ENCODE results near the gene TFB2M. TPM values are rescaled to one million over a fixed set of nuclear protein-coding genes. Genes with fewer than 3 reads are reported as not detected.
A peak's percentile ranks its signal among the peaks of the same experiment; 100 is the strongest.

TFB2M gene
- total RNA-seq, 4 donors from 2014 or later: 6.8 to 10.9 (median 9.3) TPM

GRCh38 chr1:246540738-246541491 is 25.1 kb downstream of the TFB2M start:
- 87 to 91% methylated on average over 7 of the region's 7 CpGs for WGBS, 2 donors
- no peak overlapping the region for H3K4me3 ChIP-seq (ENCODE audit: low read depth, poor library complexity, severe bottlenecking)
- no peak for DNase-seq (ENCODE audit: low spot score in 2 of 2)
- intact Hi-C loops (cut with DNase I; ENCODE audit: low total_unique reads): no loop called here
- no peak for TF ChIP-seq POLR2A (IDR thresholded peaks at IDR 0.05)
- no peak for TF ChIP-seq CTCF (IDR thresholded peaks at IDR 0.05)

GRCh38 chr1:246537887-246538286 is 28.2 kb downstream of the TFB2M start:
- TF ChIP-seq CTCF (IDR thresholded peaks at IDR 0.05) (no peak), POLR2A (IDR thresholded peaks at IDR 0.05) (no peak)
- intact Hi-C loops (cut with DNase I; ENCODE audit: low total_unique reads): no loop called here
- 86 to 90% methylated on average over 3 of the region's 3 CpGs for WGBS, 2 donors
- peak in 1 of 2 donors; percentile 58 for DNase-seq (ENCODE audit: low spot score in 2 of 2)
- no peak overlapping the region for H3K4me3 ChIP-seq (ENCODE audit: low read depth, poor library complexity, severe bottlenecking)

GRCh38 chr1:246537441-246537840 is 28.6 kb downstream of the TFB2M start:
- intact Hi-C loops (cut with DNase I; ENCODE audit: low total_unique reads): no loop called here
- no peak overlapping the region for H3K4me3 ChIP-seq (ENCODE audit: low read depth, poor library complexity, severe bottlenecking)
- 73 to 78% methylated on average over 7 of the region's 7 CpGs for WGBS, 2 donors
- no peak for TF ChIP-seq CTCF (IDR thresholded peaks at IDR 0.05)
- DNase-seq (ENCODE audit: low spot score in 2 of 2): peak in 1 of 2 donors; percentile 48

- intact Hi-C loops (cut with DNase I; ENCODE audit: low total_unique reads): no loop called here
- TF ChIP-seq POLR2A (IDR thresholded peaks at IDR 0.05) (no peak), CTCF (IDR thresholded peaks at IDR 0.05) (no peak)
- no peak for DNase-seq (ENCODE audit: low spot score in 2 of 2)
- 70 to 81% methylated on average over 1 of the region's 1 CpG for WGBS, 2 donors
- H3K4me3 ChIP-seq (ENCODE audit: low read depth, poor library complexity, severe bottlenecking): no peak overlapping the region
Measured at GRCh38 chr1:246534114-246534513, 31.9 kb downstream of the TFB2M start.

GRCh38 chr1:246533371-246533905 is 32.6 kb downstream of the TFB2M start:
- 88% methylated on average over 2 of the region's 2 CpGs for WGBS, 2 donors
- peak in 1 of 2 donors; percentile 2 for DNase-seq (ENCODE audit: low spot score in 2 of 2)
- TF ChIP-seq CTCF (IDR thresholded peaks at IDR 0.05): no peak
- TF ChIP-seq POLR2A (IDR thresholded peaks at IDR 0.05): no peak
- intact Hi-C loops (cut with DNase I; ENCODE audit: low total_unique reads): no loop called here
- no peak overlapping the region for H3K4me3 ChIP-seq (ENCODE audit: low read depth, poor library complexity, severe bottlenecking)

All from lower leg skin (tissue), 4 donors.